Bronchial epithelial cell (primary cell): ENCODE data around the gene UNC5A. TPM values are rescaled to one million over a fixed set of nuclear protein-coding genes. Genes with fewer than 3 reads are reported as not detected.

Source experiments
- DNase-seq: peaks from one replicate; pipeline ENCODE4 v3.0.0-alpha.2; 2010; ENCODE audit warnings: low read depth
- FAIRE-seq: peaks from 2 replicates; lab custom pipeline; 2011; peaks lifted over from hg19 to GRCh38; lab: Jason Lieb, UNC
- H3K27me3 ChIP-seq: 2 replicates; pipeline ENCODE4 v1.5.1; 2011; ENCODE audit warnings: low read length; ENCODE audit not compliant: control insufficient read depth, insufficient read depth
- H3K36me3 ChIP-seq: 2 replicates; pipeline ENCODE4 v1.5.1; 2011; ENCODE audit warnings: low read length; ENCODE audit not compliant: control insufficient read depth, insufficient read depth
- H3K4me3 ChIP-seq: 2 replicates; pipeline ENCODE4 v1.5.1; 2011; ENCODE audit warnings: mild to moderate bottlenecking, low read depth, low read length, control low read depth
- total RNA-seq: library from RNA; depleted of rRNA; stranded (reverse); fragments of >200 nt; gene quantifications from 2 replicates; pipeline ENCODE4 v1.2.1, GENCODE V29; 2014
- TF ChIP-seq, protein P1 (sequence below): IDR thresholded peaks from 2 replicates; pipeline ENCODE4 v1.5.1; 2011; ENCODE audit warnings: mild to moderate bottlenecking, moderate library complexity, low read length, control low read depth, inconsistent platforms; ENCODE audit not compliant: insufficient read depth, severe bottlenecking

The UNC5A gene
- total RNA-seq, 1 donor from 2014 or later: not detected

DNA sequence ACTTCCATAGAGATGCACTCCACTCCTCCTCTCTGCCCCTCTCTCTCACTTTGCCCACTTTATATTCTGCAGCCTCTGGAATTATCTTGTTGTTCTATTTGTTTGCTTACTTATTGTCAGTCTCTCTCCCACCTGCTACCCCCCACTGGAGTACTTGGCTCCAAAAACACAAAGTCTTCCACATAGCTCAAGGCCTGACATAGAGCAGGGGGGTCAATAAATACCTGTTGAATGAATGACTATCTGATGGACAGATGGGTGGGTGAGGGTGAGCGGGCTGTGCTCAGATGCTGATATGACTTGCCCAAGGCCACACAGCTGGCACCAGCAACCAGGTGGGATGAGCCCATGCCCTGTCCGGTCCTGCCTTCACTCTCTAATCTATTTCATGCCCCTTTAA lies 13.4 kb upstream of the UNC5A start:
- Histone ChIP-seq H3K27me3 (peaks cover 26% of the 10 kb centered on the region), H3K36me3 (no peaks in the 10 kb centered on the region), H3K4me3 (no peak overlapping the region)
- no peak for FAIRE-seq
- TF ChIP-seq, protein P1, sequence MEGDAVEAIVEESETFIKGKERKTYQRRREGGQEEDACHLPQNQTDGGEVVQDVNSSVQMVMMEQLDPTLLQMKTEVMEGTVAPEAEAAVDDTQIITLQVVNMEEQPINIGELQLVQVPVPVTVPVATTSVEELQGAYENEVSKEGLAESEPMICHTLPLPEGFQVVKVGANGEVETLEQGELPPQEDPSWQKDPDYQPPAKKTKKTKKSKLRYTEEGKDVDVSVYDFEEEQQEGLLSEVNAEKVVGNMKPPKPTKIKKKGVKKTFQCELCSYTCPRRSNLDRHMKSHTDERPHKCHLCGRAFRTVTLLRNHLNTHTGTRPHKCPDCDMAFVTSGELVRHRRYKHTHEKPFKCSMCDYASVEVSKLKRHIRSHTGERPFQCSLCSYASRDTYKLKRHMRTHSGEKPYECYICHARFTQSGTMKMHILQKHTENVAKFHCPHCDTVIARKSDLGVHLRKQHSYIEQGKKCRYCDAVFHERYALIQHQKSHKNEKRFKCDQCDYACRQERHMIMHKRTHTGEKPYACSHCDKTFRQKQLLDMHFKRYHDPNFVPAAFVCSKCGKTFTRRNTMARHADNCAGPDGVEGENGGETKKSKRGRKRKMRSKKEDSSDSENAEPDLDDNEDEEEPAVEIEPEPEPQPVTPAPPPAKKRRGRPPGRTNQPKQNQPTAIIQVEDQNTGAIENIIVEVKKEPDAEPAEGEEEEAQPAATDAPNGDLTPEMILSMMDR: no peak
- DNase-seq: no peak

DNA sequence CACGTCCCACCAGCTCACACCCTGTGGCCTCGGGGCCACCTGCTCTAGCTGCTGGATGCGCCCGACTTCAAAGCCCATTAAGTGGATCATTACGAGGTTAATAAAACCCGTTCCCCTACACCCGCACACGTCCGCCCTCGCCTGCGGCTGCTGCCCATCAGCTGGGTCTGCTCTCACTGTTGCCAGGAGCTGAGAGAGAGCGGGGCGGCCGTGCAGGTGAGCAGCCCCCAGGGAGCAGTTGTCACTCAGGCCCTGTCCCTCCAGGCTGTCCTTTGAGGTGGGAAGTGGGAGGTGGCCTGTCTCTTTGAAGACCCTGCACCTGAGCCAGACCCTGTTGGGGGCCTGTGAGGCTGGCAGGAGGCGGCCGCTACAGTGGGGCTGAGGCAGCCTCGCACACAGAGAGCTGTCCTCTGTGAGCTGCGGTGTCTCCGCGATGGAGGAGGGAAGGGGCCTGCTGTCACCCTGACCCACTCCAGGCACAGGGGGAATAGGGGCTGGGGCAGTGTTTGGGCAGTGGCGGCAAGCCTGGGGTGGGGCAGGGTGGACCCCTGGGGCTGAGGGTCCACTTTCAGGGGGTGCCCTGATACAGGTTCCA lies 12.8 kb upstream of the UNC5A start:
- DNase-seq (no peak), FAIRE-seq (no peak)
- no peak overlapping the region for H3K4me3 ChIP-seq
- peaks cover 22% of the 10 kb centered on the region for H3K27me3 ChIP-seq
- TF ChIP-seq, protein P1: no peak
- no peaks in the 10 kb centered on the region for H3K36me3 ChIP-seq

DNA sequence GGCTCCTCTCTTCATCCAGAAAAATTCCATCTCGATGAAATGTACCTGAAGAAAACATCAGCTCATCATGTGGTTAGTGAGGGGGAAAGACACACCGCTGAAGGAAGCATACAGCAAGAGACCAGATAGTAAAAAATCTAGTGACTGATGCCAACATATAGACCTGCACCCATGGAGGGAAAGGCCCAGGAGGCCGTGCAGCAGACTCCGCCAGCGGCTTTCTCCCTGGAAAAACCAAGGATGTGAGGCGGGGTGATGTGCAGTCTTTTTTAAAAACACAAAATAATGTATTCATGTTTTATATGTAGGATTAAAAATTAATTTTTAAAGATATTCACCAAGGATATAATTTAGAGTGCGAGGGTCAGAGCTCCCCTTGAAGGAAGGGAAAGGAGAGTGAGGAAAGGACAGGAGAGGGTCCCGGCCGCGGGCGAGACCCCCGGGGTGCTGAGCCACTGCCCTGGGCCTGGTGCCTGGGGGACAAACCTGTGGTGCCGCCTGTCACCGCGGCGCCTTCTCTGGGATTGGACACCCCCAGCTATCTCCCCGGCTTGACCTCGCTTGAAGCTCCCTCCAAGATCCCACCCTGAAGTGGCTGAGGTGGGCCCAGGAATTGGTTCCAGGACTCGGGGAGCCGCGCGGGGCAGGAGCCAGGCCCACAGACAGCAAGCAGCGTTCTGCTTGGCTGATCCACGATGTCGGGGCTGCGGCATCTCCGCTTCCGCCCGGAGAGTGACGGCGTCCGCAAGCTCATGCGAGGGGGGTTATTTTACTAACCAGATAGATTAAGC lies 12.1 kb upstream of the UNC5A start:
- no peak for FAIRE-seq
- no peaks in the 10 kb centered on the region for H3K36me3 ChIP-seq
- H3K27me3 ChIP-seq: peaks cover 15% of the 10 kb centered on the region
- TF ChIP-seq, protein P1: no peak
- DNase-seq: no peak
- H3K4me3 ChIP-seq: no peak overlapping the region

DNA sequence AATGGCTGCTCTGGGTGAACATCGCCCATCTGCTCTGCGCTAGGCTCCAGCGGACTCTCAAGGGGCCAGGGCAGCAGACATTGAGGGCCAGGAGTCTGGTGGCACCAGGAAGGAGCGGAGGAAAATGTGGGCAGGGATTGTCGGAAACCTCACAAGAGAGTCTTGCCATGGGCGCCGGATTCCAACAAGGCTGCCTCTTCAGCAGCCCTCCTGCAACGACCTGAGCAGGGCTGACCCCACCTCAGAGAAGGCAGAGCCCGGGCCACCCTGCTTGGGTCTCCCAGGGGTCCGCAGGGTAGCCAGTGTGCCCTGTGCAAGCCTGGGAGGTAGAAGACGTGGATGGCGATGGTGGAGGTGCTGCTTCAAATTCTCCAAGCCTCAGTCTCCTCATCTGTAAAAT lies 11.4 kb upstream of the UNC5A start:
- no peak overlapping the region for H3K4me3 ChIP-seq
- FAIRE-seq: no peak
- peaks cover 12% of the 10 kb centered on the region for H3K27me3 ChIP-seq
- no peaks in the 10 kb centered on the region for H3K36me3 ChIP-seq
- DNase-seq: no peak
- TF ChIP-seq, protein P1: no peak

DNA sequence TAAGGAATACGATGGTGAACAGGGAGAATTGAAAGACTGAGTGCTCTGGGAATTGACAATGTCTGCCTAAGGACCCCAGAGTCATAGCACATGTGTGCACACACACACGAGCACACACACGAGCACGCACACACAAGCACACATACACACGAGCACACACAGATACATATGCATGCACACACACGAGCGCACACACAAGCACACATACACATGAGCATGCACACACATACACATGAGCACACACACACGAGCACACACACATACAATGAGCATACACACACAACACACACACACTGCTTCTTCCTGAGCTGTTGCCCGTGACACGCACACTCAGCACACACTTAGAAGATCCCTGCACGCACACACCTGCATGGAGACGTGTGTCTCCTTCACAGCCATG lies 10.9 kb upstream of the UNC5A start:
- TF ChIP-seq, protein P1: no peak
- peak; percentile 85 for FAIRE-seq
- Histone ChIP-seq H3K36me3 (no peaks in the 10 kb centered on the region), H3K27me3 (peaks cover 12% of the 10 kb centered on the region), H3K4me3 (no peak overlapping the region)
- no peak for DNase-seq
